Measurements from ENCODE around the gene MMS19.
A peak's percentile ranks its signal among the peaks of the same experiment; 100 is the strongest.
"Not testable (repeated sequence)": the region's sequence is repeated elsewhere in the genome, so short reads cannot be mapped to it uniquely, and the experiment has no call there.

MMS19 gene

DNA sequence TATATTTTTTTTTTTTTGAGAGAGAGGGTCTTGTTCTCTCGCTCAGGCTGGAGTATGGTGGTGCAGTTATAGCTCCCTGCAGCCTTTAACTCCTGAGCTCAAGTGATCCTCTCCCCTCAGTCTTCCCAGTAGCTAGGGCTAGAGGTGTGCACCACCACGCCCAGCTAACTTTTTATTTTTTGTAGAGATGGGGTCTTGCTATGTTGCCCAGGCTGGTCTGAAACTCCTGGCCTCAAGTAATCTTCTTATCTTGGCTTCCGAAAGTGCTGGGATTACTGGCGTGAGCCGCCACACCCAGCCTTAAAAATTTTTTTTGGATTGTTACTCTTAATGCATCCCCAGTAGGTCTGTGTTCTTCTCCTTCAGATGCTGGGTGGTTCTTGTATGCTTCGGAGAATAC, 4.7 kb upstream of the MMS19 start:
- DNase-seq = no peak

DNA sequence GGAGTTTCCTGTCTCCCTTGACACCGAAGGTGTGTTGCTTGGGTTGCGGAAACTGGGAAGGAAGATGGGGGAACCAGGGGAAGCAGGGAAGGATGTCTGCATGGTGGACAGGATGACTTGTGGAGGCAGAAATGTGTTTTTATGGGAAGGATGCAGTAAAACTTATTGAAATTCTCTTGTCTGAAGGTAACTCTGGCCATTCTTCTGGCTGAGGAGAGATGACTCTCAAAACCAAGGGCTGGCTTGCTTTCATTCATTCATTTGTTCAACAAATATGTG, 2.0 kb upstream of the MMS19 start:
- no peak for DNase-seq

DNA sequence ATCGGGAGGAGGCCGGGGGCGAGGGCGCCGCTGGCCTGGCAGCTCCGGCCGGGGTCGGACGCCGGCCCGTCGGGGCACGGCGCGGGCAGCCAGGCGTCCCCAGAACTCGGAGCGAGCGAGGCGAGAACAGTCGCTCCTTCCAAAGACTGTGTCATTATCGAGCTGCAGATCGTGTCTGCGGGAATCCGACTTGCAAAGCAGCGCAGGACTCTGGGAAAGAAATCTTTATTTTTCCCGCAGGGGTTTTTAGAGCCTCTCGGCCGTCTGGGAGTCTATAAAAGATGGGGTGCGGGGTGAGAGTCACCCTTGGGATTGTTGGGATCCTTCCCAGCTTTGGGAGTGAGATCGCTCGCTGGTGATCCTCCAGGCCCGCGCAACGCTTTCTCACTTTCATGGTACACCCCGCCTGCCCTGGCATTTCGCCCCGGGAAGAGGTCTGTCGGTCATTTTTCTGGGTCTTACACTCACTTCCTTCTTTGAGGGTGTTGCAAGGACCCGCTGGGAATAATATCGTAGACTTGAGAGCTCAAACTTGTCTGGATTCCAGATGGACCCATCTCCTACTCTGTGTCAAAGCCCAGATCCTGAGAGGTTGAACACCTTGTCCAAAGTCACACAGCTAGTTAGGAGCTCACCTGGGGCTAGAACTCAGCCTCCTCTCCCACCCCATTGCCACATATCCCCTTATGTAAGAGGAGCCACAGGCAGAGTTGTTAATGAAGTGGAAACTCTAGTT, 1.5 kb upstream of the MMS19 start:
- DNase-seq = no peak

DNA sequence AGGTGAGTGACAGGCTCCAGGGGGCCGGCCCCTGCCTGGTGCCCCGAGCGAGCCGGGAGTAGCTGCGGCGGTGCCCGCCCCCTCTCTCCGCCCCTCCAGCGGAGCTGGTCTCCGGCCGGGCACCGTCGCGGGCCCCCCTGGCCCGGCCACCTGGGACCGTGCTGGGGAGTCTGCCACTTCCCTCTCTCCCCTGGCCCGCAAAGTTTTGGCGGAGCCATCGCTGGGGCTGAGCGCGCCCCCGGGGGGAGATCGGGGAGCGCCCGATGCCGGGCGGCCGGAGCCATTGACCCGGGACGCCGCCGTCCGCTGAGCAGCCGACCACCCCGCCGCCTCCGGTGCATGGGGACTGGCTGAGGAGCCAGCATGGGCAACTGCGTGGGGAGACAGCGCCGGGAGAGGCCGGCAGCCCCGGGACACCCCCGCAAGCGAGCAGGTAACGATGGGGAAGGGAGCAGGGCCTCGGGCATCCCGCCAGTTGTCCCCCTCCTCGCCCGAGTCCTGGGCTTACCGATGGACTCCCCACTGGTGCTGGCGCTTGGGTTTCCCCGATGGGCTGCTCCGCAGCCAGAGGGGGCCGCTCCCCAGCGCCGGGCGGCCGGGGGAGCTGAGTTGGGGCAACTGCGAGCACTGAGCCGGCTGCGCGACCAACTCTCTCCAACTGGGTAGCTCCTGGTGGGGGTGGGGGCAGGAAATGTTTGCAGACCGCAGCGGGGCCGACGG, 779 bp upstream of the MMS19 start, which contains the start of gene UBTD1:
UBTD1 (plus strand) TSS at position 84 of the 720 bp plus-strand sequence; CDS start at position 364, 280 bp downstream.
- DNase-seq = peak; percentile 15

DNA sequence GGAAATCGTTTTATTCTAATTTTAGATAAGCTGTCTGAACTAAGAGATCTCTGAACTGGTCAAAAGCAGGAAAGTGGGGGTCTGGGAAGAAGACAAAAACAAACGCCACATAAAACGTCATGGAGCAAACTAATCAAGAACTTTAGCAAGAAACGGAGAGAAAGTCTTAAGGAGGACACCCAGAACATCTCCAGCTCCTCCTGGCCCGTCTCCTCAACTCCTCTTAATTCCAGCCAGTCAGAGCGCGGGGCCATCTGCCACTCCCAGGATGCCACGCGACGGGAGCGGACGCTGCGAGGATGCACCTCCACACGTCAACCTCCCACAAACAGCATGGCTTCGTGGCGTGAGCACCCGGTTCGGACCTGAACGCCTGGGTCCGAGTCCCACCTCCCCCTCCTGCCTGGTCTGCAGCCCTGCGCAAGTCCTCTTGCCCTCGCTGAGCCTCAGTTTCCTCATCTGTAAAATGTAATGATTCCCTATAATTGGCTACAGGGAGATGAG, 598 bp downstream of the MMS19 start:
- peak; percentile 93 for DNase-seq

DNA sequence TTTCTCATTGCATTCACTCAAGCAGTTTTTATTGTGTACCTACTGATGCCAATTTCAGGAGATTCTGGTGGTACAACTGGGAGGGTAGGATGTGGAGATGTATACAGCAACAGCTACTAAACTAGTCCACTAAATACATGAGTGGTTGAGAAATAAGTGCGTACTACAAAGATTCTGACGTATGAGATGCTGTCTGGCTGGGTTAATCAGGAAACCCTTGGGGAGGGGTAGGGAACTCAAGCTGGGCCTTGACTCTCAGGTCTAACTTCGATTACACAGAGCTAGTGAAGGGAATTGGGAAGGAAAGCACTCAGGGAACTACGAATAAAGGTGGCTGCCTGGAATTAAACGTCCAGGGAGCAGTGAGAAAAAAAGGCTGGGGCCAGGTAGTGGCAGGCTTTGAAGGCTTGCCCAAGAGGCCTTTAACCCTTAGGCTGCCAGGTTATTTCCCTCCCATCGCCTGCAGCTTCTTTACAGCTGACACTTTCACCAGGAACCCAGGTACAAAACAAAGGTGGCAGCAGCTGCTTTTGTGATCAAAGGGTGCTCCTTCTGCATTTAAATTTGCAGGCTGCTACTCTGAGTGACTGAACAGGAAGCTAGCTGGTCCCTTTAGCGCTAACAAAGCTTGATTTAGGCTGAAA, 3.2 kb downstream of the MMS19 start:
- DNase-seq = peak; percentile 10

DNA sequence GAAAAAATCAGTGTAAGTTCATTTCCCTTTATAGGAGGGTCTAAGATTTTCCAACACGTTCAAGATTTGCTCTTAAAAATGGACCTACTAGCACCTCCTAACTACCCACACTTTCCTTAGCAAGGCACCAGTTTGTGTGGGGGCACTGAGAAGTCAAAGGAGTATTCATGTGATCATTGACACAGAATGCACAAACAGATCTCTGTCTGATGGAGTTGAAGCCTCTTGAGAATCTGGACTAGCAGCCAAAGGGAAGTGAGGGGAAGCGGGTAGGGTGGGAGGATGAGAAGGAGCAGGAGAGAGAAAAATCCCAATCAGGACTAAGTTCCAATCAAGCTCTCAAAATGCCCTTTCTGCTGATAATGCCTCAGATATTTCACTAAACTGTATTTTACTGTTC, 4.1 kb downstream of the MMS19 start:
- no peak for DNase-seq

DNA sequence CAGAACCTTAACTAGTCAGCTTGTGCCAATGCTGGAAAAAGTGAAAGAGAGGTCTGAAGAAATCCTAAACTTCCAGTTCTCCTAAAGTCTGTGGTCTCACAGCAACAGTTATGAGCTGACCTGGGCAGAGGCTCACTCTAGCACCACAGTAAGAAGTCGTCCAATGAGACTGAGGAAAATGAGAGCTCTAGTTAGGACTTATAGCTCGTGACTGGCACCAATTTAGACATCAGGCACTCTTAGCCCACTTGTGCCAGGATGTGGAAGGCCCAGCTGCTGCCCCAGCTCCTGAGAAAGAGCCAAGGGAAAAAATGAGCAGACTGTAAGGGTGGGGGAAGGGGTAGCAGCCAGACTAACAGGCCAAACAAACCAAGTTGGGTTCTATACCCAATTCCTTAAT, 7.6 kb downstream of the MMS19 start:
- DNase-seq = peak; percentile 18

DNA sequence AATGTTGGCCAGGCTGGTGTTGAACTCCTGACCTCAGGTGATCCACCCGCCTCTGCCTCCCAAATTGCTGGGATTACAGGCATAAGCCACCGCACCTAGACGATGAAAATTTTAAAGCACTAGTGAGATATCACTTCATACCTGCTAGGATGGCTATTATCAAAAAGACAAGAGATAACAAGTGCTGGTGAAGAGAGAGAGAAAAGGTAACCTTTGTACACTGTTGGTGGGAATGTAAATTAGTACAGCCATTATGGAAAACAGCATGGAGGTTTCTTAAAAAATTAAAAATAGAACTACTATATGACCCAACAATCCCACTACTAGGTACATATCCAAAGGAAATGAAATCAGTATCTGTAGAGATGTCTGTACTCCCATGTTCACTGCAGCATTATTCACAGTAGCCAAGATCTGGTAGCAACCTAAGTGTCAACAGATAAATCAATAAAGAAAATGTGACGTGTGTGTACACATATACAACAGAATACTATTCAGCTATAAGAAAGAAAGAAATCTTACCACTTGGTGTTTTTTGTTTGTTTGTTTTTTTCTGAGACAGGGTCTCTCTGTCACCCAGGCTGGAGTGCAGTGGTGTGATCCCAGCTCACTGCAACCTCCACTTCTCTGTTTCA, 12.5 kb downstream of the MMS19 start:
- DNase-seq = no peak

DNA sequence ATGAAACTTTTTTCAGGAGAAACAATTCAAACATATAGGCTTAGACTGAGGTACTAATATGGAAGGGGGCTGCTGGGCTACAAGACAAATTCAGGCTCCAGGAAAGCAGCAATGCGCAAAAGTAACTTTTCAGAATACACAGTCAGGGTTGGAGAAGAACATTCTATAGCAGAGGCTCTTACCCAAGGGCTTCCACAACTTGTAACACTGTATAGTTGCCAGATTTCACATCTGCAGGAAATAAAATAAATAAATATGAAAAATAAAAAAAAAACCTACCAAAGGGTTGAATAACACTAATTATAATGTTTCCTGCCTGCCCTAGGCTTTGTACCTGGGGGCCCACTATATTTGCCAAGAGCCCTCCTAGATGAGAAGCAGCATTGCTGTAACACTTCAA, 14.3 kb downstream of the MMS19 start:
- no peak for DNase-seq

DNA sequence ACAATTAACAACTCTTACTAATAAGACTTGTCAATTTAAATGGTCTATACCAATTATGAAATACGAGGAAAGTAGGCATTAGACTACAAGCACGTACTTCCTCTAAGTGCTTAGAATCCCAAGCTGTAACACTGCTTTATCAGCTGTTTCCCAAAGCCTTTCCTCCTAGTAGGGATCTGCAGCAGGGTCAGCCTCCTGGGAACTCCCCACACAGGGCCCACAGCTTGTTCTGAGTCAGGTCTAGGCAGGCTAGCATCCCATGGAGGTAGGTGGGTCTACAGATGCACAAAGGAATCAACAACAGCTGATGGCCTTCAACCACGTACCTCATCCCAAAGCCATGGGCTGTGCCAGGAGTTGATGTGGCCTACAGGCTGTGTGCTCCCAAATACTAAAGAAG, 14.7 kb downstream of the MMS19 start:
- DNase-seq = no peak

DNA sequence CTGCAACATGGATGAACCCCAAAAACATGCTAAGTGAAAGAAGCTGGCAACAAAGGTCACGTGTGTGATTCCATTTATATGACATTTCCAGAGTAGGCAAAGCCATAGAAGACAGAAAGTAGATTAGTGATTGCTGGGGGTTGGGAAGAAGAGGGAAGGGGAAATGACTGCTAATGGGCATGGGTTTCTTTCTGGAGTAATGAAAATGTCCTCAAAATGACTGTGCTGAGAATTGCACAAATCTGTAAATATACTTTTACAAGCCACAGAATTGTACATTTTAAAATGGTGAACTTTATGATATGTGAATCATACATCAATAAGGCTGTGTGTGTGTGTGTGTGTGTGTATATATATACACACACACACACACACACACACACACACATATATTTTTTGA, 15.8 kb downstream of the MMS19 start:
- DNase-seq = no peak

DNA sequence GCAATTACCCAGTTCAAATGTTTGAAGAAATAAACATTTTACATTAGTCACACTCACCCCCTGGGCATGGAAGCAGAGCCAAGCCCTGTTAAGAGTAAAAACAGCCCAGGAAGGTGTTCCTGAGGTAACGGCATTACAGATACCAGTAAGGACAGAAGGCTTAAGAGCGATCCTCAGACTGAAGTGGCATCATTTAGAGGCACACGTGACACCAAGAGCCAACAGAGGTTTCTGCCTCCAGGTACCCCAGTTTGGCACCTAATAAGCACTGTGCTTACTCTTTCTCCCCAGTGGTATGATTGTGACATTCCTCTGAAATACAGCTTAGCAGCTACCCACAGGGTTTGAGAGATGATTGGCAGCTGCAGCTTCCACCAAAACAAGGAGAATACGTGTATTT, 17.2 kb downstream of the MMS19 start:
- no peak for DNase-seq

DNA sequence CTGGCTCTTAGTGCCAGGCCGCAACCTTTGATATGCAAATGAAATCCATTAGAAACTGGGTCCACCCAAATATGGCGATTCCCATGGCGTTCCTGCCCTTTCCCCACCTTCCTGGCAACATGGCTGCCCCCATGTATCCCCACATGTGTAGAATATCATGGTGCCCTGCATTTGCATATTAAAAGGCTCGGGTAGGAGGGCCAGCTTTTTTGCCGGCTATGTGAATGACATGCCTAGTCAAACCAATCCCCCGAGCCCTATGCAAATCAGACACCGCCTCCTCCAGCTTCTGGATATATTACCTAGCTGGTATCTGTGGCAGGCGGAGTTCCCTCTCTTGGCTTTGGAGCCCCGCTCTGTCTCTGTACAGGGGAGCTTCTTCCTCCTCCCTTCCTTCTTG, 18.3 kb downstream of the MMS19 start:
- no peak for DNase-seq

DNA sequence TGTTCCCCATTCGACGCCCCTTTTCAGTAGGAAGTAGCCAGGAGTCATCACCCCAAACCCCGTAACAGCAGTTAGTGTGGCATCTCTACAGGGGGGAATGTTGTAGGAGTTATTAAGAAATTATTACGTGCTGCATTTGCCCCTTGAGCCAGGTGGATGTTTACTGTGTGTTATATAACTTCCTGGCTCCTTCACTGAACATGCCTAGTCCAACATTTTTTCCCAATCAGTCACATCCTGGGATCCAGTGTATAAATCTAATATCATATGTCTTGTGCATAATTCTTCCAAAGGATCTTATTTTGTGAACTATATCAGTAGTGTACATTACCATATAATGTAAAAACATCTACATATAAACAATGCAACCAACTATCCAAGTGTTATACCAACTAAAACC, 18.8 kb downstream of the MMS19 start:
- not testable (repeated sequence) for DNase-seq

DNA sequence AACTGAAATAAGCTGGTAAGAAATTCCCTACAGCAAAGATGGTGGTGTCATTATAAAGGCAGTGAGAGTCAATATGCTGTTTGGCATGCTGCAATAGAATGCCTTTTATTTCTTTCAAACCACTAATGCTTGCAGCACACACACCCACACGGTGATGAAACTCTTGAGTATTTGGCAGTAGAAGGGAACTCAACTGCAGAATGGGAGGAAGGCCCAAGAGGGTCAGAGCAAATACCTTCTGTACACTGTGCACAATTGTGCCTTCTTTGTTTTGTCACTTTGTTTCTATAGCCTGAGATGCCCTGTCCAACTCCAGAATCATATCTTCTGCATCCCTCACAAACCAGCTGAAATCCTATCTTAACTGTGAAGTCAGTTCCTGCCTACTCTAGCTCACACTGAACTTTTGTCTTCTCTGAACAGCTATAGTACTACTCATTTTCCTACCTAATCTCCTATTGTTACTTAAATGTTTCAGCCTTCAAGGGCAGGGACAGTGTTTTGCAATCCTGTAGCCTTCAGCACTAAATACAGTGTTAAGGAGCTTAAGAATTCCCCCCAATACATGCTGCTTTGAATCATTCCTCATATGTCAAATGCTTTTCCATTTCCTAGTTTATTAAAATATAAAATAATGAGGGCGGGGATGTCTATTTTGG, 22.2 kb downstream of the MMS19 start:
- no peak for DNase-seq

DNA sequence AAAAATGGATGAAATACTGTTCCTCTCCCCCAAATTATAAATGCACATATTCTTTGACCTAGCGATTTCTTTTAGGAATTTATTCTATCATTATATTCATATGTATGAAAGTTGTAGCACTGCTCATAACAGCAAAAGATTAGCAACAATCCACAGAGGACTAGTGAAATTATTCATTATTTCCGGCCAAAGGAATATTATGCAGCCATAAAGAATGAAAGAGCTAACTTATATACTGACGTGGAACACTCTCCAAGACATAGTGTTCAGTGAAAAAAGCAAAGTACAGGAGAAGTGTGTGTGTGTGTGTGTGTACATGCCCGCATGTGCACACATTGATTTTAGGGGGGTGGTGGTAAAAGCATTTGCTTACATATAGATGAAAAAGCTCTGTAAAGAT, 23.3 kb downstream of the MMS19 start:
- no peak for DNase-seq

DNA sequence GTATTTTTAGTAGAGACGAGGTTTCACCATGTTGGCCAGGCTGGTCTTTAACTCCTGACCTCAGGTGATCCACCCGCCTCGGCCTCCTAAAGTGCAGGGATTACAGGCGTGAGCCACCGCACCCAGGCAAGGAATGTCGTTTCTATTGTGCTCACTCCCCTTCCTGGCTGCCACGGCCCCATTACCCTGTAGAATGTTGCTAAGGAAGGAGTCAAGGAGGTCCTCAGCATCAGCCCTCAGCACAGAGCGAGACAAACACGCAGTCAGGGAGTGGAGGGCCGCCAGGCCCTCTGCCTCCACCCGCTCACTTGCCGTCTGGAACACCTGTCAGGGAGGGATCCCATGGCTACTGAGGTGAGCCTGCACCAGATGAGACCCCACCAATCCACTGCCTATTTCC, 29.4 kb downstream of the MMS19 start:
- not testable (repeated sequence) for DNase-seq

DNA sequence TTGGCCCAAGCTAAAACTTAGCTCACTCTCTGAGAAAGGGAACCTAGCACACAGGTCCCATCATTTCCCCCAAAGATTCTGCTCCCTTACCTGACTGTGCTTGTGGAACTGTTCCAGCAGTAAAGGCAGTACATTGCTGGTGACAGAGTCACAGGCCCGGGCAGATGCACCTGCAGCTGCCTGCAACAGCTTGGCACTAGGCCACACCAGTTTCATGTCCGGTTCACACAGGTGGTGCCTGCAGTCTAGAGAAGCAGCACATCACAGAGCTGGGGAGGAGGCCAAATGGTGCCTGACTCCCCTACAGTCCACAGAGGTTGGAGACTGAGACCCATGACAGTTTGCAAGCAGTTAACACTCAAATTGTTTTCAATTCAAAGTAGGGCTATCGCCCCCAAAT, 30.1 kb downstream of the MMS19 start:
- DNase-seq = no peak

DNA sequence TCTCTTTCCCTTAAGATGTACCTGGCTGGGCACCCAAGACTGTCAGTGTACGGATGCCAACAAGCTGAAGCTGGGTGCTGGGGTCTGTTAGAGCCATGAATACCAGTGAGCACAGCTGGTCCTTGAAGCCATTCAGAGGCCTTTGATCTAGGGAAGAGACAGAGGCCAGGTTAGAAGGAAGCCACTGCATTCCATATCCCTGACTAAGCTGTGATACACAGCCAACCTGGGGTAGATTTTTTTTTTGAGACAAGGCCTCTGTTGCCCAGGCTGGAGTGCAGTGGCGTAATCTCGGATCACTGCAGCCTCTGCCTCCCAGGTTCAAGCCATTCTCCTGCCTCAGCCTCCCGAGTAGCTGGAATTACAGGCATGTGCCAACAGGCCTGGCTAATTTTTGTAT, 31.5 kb downstream of the MMS19 start:
- DNase-seq = no peak

DNA sequence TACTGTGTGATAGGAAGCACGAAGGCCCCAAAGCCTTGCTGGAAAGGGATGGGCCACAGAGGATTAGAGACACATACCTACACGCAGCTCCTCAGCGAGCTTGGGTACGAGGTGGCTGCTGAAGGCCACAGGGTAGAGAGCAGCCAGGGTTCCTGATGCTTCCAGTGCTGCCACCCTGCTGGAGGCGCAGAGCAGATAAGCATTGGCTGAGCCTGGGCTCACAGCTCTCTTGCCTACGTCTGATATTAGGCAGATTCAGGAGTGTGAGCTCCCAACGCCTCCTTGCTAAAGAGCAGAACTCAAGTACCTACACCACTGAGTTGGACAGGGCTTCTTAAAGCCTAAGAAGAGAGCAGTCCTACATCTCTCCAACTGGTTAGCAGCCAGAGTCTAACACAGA, 32.2 kb downstream of the MMS19 start:
- DNase-seq = no peak

DNA sequence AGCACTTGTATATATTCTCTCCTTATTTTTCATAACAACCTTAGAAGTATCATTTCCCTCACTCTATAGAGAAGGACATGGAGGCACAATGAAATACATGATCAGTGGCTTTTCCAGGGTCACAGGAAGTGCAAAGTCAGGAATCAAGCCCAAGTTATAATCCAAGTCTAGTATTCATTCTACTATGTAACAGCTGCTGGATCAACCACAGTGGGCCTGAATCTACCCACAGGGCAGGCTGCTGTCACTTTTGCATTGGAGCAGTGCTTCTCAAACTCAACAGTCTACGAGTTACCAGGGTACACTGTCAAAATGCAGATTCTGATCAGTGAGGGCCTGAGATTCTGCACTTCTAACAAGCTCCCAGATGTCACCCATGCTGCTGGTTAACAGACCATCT, 34.0 kb downstream of the MMS19 start:
- no peak for DNase-seq
